ENCODE measurements around the gene TBC1D16.
"Not testable (repeated sequence)": the region's sequence is repeated elsewhere in the genome, so short reads cannot be mapped to it uniquely, and the experiment has no call there.

Gene TBC1D16

DNA sequence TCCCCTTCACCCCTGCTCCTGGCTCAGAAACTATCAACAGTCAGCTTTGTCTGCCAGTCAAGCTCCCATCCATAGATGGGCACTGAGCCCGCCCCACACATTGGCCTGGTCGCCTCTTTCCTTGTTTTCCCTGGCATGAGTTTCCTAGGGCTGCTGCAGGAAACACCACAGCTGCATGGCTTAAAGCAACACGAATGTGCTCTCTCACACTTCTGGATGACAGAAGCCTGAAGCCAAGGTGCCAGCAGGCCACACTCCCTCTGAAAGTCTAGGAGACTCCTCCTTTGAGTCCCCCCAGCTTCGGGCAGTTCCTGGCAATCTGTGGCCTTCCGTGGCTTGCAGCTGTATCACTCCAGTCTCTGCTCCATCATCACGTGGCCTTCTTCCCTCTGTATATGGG lies 69.9 kb downstream of the TBC1D16 start:
- POLR2A ChIA-PET = no interaction called here
- H3K4me3 ChIP-seq (ENCODE audit: control insufficient read depth in 1 of 7, extremely low read depth in 1 of 7, insufficient read depth in 4 of 7, low read depth in 2 of 7, low read length in 6 of 7) = no peak overlapping the region
- CTCF ChIA-PET = interaction anchor here (0.9 to 1.0 kb wide), 2 partner anchors 14 to 46 kb away, joined by 3 read pairs; no protein-coding TSS in a partner anchor
- no peak for DNase-seq
- H3K9me3 ChIP-seq (ENCODE audit: control extremely low read depth in 1 of 5, control insufficient read depth in 4 of 5, insufficient read depth in 2 of 5, low read depth in 1 of 5, low read length in 4 of 5) = peaks cover 0 to 4% (median 3%) of the 10 kb centered on the region in 5 experiments
- H3K4me1 ChIP-seq (ENCODE audit: control extremely low read depth in 1 of 4, control insufficient read depth in 4 of 4, insufficient read depth in 4 of 4, low read length in 3 of 4) = peaks cover 0 to 2% (median 0%) of the 10 kb centered on the region in 4 experiments
- no peak overlapping the region for H3K27ac ChIP-seq (ENCODE audit: insufficient read depth in 1 of 2, low read depth in 1 of 2, low read length in 2 of 2, poor library complexity in 1 of 2, severe bottlenecking in 2 of 2)
- 93% methylated on average over 6 of the region's 6 CpGs for WGBS (ENCODE audit: insufficient coverage)
- H3K27me3 ChIP-seq (replicated peaks in 2 of 5; ENCODE audit: control insufficient read depth in 4 of 5, insufficient read depth in 5 of 5, low read length in 4 of 5) = no peaks in the 10 kb centered on the region
- H3K36me3 ChIP-seq (ENCODE audit: control insufficient read depth in 4 of 4, insufficient read depth in 4 of 4, low read length in 3 of 4) = no peaks in the 10 kb centered on the region

DNA sequence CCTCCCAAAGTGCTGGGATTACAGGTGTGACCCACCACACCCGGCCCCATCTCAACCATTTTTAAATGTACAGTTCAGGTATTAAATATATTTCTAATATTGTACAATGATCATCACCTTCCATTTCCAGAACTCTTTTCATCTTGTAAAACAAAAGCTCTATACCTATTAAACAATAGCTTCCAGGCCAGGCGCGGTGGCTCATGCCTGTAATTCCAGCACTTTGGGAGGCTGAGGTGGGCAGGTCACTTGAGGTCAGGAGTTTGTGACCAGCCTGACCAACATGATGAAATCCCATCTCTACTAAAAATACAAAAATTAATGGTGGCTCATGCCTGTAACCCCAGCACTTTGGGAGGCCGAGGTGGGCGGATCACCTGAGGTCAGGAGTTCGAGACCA lies 73.2 kb downstream of the TBC1D16 start:
- H3K27ac ChIP-seq (ENCODE audit: insufficient read depth in 1 of 2, low read depth in 1 of 2, low read length in 2 of 2, poor library complexity in 1 of 2, severe bottlenecking in 2 of 2); POLR2A ChIA-PET: not testable (repeated sequence)
- CTCF ChIA-PET = interaction anchor here (1.0 kb wide), 1 partner anchor 9 kb away, joined by 3 read pairs; no protein-coding TSS in a partner anchor

GRCh38 chr17:79961567-79961966 lies 74.1 kb downstream of the TBC1D16 start:
- H3K9me3 ChIP-seq (ENCODE audit: control extremely low read depth in 1 of 5, control insufficient read depth in 4 of 5, insufficient read depth in 2 of 5, low read depth in 1 of 5, low read length in 4 of 5); H3K4me1 ChIP-seq (ENCODE audit: control extremely low read depth in 1 of 4, control insufficient read depth in 4 of 4, insufficient read depth in 4 of 4, low read length in 3 of 4); POLR2A ChIA-PET; H3K36me3 ChIP-seq (ENCODE audit: control insufficient read depth in 4 of 4, insufficient read depth in 4 of 4, low read length in 3 of 4); DNase-seq; H3K4me3 ChIP-seq (ENCODE audit: control insufficient read depth in 1 of 7, extremely low read depth in 1 of 7, insufficient read depth in 4 of 7, low read depth in 2 of 7, low read length in 6 of 7); H3K27ac ChIP-seq (ENCODE audit: insufficient read depth in 1 of 2, low read depth in 1 of 2, low read length in 2 of 2, poor library complexity in 1 of 2, severe bottlenecking in 2 of 2); H3K27me3 ChIP-seq (replicated peaks in 2 of 5; ENCODE audit: control insufficient read depth in 4 of 5, insufficient read depth in 5 of 5, low read length in 4 of 5): not testable (repeated sequence)
- WGBS (ENCODE audit: insufficient coverage) = 100% methylated on average over 5 of the region's 9 CpGs
- CTCF ChIA-PET = interaction anchor here (1.9 kb wide), 1 partner anchor 8 kb away, joined by 6 read pairs; no protein-coding TSS in a partner anchor

More for the DNA sequence above, 73.2 kb downstream of the TBC1D16 start:
- H3K4me1 ChIP-seq (ENCODE audit: control extremely low read depth in 1 of 4, control insufficient read depth in 4 of 4, insufficient read depth in 4 of 4, low read length in 3 of 4); DNase-seq; H3K36me3 ChIP-seq (ENCODE audit: control insufficient read depth in 4 of 4, insufficient read depth in 4 of 4, low read length in 3 of 4); H3K4me3 ChIP-seq (ENCODE audit: control insufficient read depth in 1 of 7, extremely low read depth in 1 of 7, insufficient read depth in 4 of 7, low read depth in 2 of 7, low read length in 6 of 7); H3K9me3 ChIP-seq (ENCODE audit: control extremely low read depth in 1 of 5, control insufficient read depth in 4 of 5, insufficient read depth in 2 of 5, low read depth in 1 of 5, low read length in 4 of 5); H3K27me3 ChIP-seq (replicated peaks in 2 of 5; ENCODE audit: control insufficient read depth in 4 of 5, insufficient read depth in 5 of 5, low read length in 4 of 5): not testable (repeated sequence)
- 100% methylated on average over 2 of the region's 6 CpGs for WGBS (ENCODE audit: insufficient coverage)

DNA sequence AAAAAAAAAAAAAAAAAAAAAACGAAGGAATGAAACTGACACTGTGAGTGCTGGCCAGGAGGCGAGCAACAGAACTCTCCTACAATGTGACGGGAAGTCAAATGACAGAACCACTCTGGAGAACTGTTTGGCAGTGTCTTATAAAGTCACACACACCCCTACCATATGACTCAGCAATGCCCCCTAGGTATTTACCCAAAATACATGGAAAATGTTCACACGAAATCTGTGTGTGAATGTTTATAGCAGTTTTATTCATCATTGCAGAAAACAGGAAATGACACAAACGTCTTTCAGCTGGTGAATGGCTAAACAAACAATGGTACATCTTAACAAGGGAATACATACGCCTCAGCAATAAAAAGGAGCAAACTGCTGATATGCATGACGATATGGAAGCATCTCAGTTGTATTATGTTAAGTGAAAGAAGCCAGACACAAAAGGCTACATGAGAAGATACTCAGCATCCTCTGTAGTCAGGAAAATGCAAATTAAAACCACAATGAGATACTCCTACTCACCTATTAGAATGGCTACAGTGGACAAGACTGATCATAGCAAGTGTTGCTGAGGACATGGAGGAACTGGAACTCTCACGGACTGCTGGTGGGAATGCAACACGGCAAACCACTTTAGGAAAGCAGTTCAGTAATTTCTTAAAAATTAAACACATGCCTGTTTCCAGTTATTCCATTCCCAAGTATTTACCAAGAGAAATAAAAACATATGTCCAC lies 74.7 kb downstream of the TBC1D16 start:
- WGBS (ENCODE audit: insufficient coverage) = no CpG with 5 or more reads among the region's 9 CpGs
- no peak overlapping the region for H3K4me3 ChIP-seq (ENCODE audit: control insufficient read depth in 1 of 7, extremely low read depth in 1 of 7, insufficient read depth in 4 of 7, low read depth in 2 of 7, low read length in 6 of 7)
- CTCF ChIA-PET = interaction anchor here (0.6 to 1.9 kb wide), 2 partner anchors 9 to 267 kb away, joined by 3 to 6 read pairs; no protein-coding TSS in a partner anchor
- H3K27me3 ChIP-seq (replicated peaks in 2 of 5; ENCODE audit: control insufficient read depth in 4 of 5, insufficient read depth in 5 of 5, low read length in 4 of 5) = no peaks in the 10 kb centered on the region
- no peak overlapping the region for H3K27ac ChIP-seq (ENCODE audit: insufficient read depth in 1 of 2, low read depth in 1 of 2, low read length in 2 of 2, poor library complexity in 1 of 2, severe bottlenecking in 2 of 2)
- H3K9me3 ChIP-seq (ENCODE audit: control extremely low read depth in 1 of 5, control insufficient read depth in 4 of 5, insufficient read depth in 2 of 5, low read depth in 1 of 5, low read length in 4 of 5) = peaks cover 0 to 4% (median 3%) of the 10 kb centered on the region in 5 experiments
- POLR2A ChIA-PET = no interaction called here
- no peaks in the 10 kb centered on the region for H3K4me1 ChIP-seq (ENCODE audit: control extremely low read depth in 1 of 4, control insufficient read depth in 4 of 4, insufficient read depth in 4 of 4, low read length in 3 of 4)
- H3K36me3 ChIP-seq (ENCODE audit: control insufficient read depth in 4 of 4, insufficient read depth in 4 of 4, low read length in 3 of 4) = no peaks in the 10 kb centered on the region
- no peak for DNase-seq

DNA sequence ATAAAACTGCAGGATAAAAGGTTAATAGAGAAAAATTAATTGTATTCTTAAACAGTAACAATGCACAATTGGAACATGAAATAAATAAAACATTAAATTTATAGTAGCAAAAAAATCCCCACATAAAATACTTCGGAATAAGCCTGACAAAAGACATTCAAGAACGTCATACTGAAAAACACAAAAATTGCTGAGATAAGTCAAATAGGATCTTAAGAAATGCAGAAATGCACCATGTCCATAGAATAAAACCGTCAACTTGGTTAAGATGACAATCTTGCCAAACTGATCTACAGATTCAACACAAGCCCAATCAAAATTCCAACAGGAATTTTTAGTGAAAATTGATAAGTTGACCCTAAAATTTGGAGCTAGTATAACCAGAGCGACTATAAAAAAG lies 76.6 kb downstream of the TBC1D16 start:
- no peak for DNase-seq
- Histone ChIP-seq H3K36me3 (ENCODE audit: control insufficient read depth in 4 of 4, insufficient read depth in 4 of 4, low read length in 3 of 4) (no peaks in the 10 kb centered on the region), H3K4me3 (ENCODE audit: control insufficient read depth in 1 of 7, extremely low read depth in 1 of 7, insufficient read depth in 4 of 7, low read depth in 2 of 7, low read length in 6 of 7) (no peak overlapping the region), H3K27ac (ENCODE audit: insufficient read depth in 1 of 2, low read depth in 1 of 2, low read length in 2 of 2, poor library complexity in 1 of 2, severe bottlenecking in 2 of 2) (no peak overlapping the region), H3K4me1 (ENCODE audit: control extremely low read depth in 1 of 4, control insufficient read depth in 4 of 4, insufficient read depth in 4 of 4, low read length in 3 of 4) (no peaks in the 10 kb centered on the region), H3K27me3 (replicated peaks in 2 of 5; ENCODE audit: control insufficient read depth in 4 of 5, insufficient read depth in 5 of 5, low read length in 4 of 5) (no peaks in the 10 kb centered on the region), H3K9me3 (ENCODE audit: control extremely low read depth in 1 of 5, control insufficient read depth in 4 of 5, insufficient read depth in 2 of 5, low read depth in 1 of 5, low read length in 4 of 5) (peaks cover 0 to 4% (median 3%) of the 10 kb centered on the region in 5 experiments)
- no CpG with 5 or more reads among the region's 4 CpGs for WGBS (ENCODE audit: insufficient coverage)
- ChIA-PET POLR2A (no interaction called here), CTCF (no interaction called here)

- peaks cover 0 to 4% (median 3%) of the 10 kb centered on the region in 5 experiments for H3K9me3 ChIP-seq (ENCODE audit: control extremely low read depth in 1 of 5, control insufficient read depth in 4 of 5, insufficient read depth in 2 of 5, low read depth in 1 of 5, low read length in 4 of 5)
- no peaks in the 10 kb centered on the region for H3K27me3 ChIP-seq (replicated peaks in 2 of 5; ENCODE audit: control insufficient read depth in 4 of 5, insufficient read depth in 5 of 5, low read length in 4 of 5)
- 100% methylated on average over 4 of the region's 6 CpGs for WGBS (ENCODE audit: insufficient coverage)
- no peak overlapping the region for H3K4me3 ChIP-seq (ENCODE audit: control insufficient read depth in 1 of 7, extremely low read depth in 1 of 7, insufficient read depth in 4 of 7, low read depth in 2 of 7, low read length in 6 of 7)
- no peak overlapping the region for H3K27ac ChIP-seq (ENCODE audit: insufficient read depth in 1 of 2, low read depth in 1 of 2, low read length in 2 of 2, poor library complexity in 1 of 2, severe bottlenecking in 2 of 2)
- no peak for DNase-seq
- no peaks in the 10 kb centered on the region for H3K36me3 ChIP-seq (ENCODE audit: control insufficient read depth in 4 of 4, insufficient read depth in 4 of 4, low read length in 3 of 4)
- CTCF ChIA-PET = no interaction called here
- no peaks in the 10 kb centered on the region for H3K4me1 ChIP-seq (ENCODE audit: control extremely low read depth in 1 of 4, control insufficient read depth in 4 of 4, insufficient read depth in 4 of 4, low read length in 3 of 4)
- POLR2A ChIA-PET = no interaction called here
These were observed 78.8 kb downstream of the TBC1D16 start for GRCh38 chr17:79956853-79957252.

DNA sequence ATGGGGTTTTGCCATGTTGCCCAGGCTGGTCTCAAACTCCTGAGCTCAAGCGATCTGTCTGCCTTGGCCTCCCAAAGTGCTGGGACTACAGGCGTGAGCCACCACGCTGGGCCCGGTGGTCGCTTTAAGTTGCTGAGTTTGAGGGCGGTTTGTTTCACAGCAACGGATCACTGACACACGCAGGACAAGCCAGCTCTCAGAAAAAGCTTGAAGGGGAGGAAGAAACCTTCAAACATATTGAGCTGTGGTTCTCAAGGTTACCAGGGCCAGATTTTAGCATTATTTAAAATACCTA lies 79.3 kb downstream of the TBC1D16 start:
- 100% methylated on average over 6 of the region's 8 CpGs for WGBS (ENCODE audit: insufficient coverage)
- CTCF ChIA-PET; H3K4me1 ChIP-seq (ENCODE audit: control extremely low read depth in 1 of 4, control insufficient read depth in 4 of 4, insufficient read depth in 4 of 4, low read length in 3 of 4); H3K27me3 ChIP-seq (replicated peaks in 2 of 5; ENCODE audit: control insufficient read depth in 4 of 5, insufficient read depth in 5 of 5, low read length in 4 of 5); H3K36me3 ChIP-seq (ENCODE audit: control insufficient read depth in 4 of 4, insufficient read depth in 4 of 4, low read length in 3 of 4); H3K27ac ChIP-seq (ENCODE audit: insufficient read depth in 1 of 2, low read depth in 1 of 2, low read length in 2 of 2, poor library complexity in 1 of 2, severe bottlenecking in 2 of 2); POLR2A ChIA-PET; H3K9me3 ChIP-seq (ENCODE audit: control extremely low read depth in 1 of 5, control insufficient read depth in 4 of 5, insufficient read depth in 2 of 5, low read depth in 1 of 5, low read length in 4 of 5); H3K4me3 ChIP-seq (ENCODE audit: control insufficient read depth in 1 of 7, extremely low read depth in 1 of 7, insufficient read depth in 4 of 7, low read depth in 2 of 7, low read length in 6 of 7); DNase-seq: not testable (repeated sequence)
